ENCODE results near the gene CBFA2T2.
"Not testable (repeated sequence)": the region's sequence is repeated elsewhere in the genome, so short reads cannot be mapped to it uniquely, and the experiment has no call there.

DNA sequence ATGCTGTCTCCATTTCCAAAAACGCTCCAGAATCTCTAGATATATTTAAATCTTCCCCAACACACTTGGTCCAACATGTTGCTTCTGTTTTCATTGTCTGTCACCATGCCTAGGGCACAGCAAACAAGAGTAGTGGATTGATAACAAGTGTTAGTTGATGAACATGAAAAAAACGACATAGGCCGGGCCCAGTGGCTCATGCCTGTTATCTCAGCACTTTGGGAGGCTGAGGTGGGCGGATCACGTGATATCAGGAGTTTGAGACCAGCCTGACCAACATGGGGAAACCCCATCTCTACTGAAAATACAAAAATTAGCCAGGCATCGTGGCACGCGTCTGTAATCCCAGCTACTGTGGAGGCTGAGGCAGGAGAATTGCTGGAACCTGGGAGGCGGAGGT, 102.0 kb downstream of the CBFA2T2 start:
- TF ChIP-seq, protein P1, sequence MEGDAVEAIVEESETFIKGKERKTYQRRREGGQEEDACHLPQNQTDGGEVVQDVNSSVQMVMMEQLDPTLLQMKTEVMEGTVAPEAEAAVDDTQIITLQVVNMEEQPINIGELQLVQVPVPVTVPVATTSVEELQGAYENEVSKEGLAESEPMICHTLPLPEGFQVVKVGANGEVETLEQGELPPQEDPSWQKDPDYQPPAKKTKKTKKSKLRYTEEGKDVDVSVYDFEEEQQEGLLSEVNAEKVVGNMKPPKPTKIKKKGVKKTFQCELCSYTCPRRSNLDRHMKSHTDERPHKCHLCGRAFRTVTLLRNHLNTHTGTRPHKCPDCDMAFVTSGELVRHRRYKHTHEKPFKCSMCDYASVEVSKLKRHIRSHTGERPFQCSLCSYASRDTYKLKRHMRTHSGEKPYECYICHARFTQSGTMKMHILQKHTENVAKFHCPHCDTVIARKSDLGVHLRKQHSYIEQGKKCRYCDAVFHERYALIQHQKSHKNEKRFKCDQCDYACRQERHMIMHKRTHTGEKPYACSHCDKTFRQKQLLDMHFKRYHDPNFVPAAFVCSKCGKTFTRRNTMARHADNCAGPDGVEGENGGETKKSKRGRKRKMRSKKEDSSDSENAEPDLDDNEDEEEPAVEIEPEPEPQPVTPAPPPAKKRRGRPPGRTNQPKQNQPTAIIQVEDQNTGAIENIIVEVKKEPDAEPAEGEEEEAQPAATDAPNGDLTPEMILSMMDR (conservative IDR thresholded peaks at IDR 0.05) = not testable (repeated sequence)
- not testable (repeated sequence) for TF ChIP-seq ZFX (IDR thresholded peaks at IDR 0.05)
